H9 (cell line): ENCODE data around the gene CHL1. TPM values are rescaled to one million over a fixed set of nuclear protein-coding genes. Genes with fewer than 3 reads are reported as not detected.

Experiments used
- DNase-seq: peaks from one replicate; pipeline ENCODE4 v3.0.0-alpha.2; 2017
- H2AFZ ChIP-seq: one replicate; pipeline ENCODE4 v1.6.1; 2013; ENCODE audit warnings: mild to moderate bottlenecking, low read length, control low read depth, moderate library complexity
- H2AK5ac ChIP-seq: 2 replicates; pipeline ENCODE4 v1.6.1; 2013; ENCODE audit warnings: low read length, control low read depth, mixed read lengths; ENCODE audit not compliant: insufficient read length
- H2BK120ac ChIP-seq: one replicate; pipeline ENCODE4 v1.6.1; 2013; ENCODE audit warnings: low read depth, mild to moderate bottlenecking, low read length, control low read depth, inconsistent platforms; ENCODE audit not compliant: poor library complexity, severe bottlenecking
- H2BK12ac ChIP-seq: 2 replicates; pipeline ENCODE4 v1.6.1; 2013; ENCODE audit warnings: low read length, control low read depth, mixed read lengths, low read depth; ENCODE audit not compliant: insufficient read length
- H2BK15ac ChIP-seq: 2 replicates; pipeline ENCODE4 v1.6.1; 2013; ENCODE audit warnings: low read depth, low read length, control low read depth
- H2BK20ac ChIP-seq: one replicate; pipeline ENCODE4 v1.6.1; 2013; ENCODE audit warnings: low read depth, mild to moderate bottlenecking, low read length, control low read depth, inconsistent platforms; ENCODE audit not compliant: poor library complexity, severe bottlenecking
- H2BK5ac ChIP-seq: 2 replicates; pipeline ENCODE4 v1.6.1; 2013; ENCODE audit warnings: low read length, control low read depth, mixed read lengths; ENCODE audit not compliant: insufficient read length
- H3K14ac ChIP-seq: 2 replicates; pipeline ENCODE4 v1.6.1; 2013; ENCODE audit warnings: low read length, control low read depth; ENCODE audit not compliant: insufficient read depth
- H3K18ac ChIP-seq: 2 replicates; pipeline ENCODE4 v1.6.1; 2013; ENCODE audit warnings: low read depth, mild to moderate bottlenecking, mixed read lengths, low read length, control low read depth; ENCODE audit not compliant: insufficient read length
- H3K23ac ChIP-seq: 2 replicates; pipeline ENCODE4 v1.6.1; 2013; ENCODE audit warnings: low read length, control low read depth, mixed read lengths, low read depth; ENCODE audit not compliant: insufficient read length
- H3K23me2 ChIP-seq: 2 replicates; pipeline ENCODE4 v1.6.1; 2013; ENCODE audit warnings: low read depth, mild to moderate bottlenecking, mixed read lengths, low read length, control low read depth; ENCODE audit not compliant: insufficient read length, poor library complexity, severe bottlenecking
- H3K27ac ChIP-seq: 2 replicates; pipeline ENCODE4 v1.5.1; 2013; ENCODE audit warnings: low read length, control low read depth, mixed read lengths, low read depth; ENCODE audit not compliant: insufficient read length
- H3K27me3 ChIP-seq: 2 replicates; pipeline ENCODE4 v1.6.1; 2013; ENCODE audit warnings: low read length, control low read depth, inconsistent platforms; ENCODE audit not compliant: insufficient read depth
- H3K4ac ChIP-seq: 2 replicates; pipeline ENCODE4 v1.6.1; 2013; ENCODE audit warnings: low read depth, mild to moderate bottlenecking, control low read depth, inconsistent platforms, low read length, moderate library complexity
- H3K4me1 ChIP-seq: 2 replicates; pipeline ENCODE4 v1.6.1; 2013; ENCODE audit warnings: low read length, control low read depth, inconsistent platforms; ENCODE audit not compliant: insufficient read depth
- H3K4me2 ChIP-seq: 2 replicates; pipeline ENCODE4 v1.6.1; 2013; ENCODE audit warnings: low read length, control low read depth, mixed read lengths; ENCODE audit not compliant: insufficient read length, insufficient read depth
- H3K56ac ChIP-seq: 2 replicates; pipeline ENCODE4 v1.6.1; 2013; ENCODE audit warnings: low read depth, mild to moderate bottlenecking, mixed read lengths, low read length, control low read depth; ENCODE audit not compliant: insufficient read length
- H3K79me1 ChIP-seq: 2 replicates; pipeline ENCODE4 v1.6.1; 2013; ENCODE audit warnings: low read depth, mild to moderate bottlenecking, moderate library complexity, low read length, control low read depth, inconsistent platforms; ENCODE audit not compliant: insufficient read depth, poor library complexity, severe bottlenecking
- H3K79me2 ChIP-seq: 2 replicates; pipeline ENCODE4 v1.6.1; 2013; ENCODE audit warnings: low read length, control low read depth, inconsistent platforms; ENCODE audit not compliant: insufficient read depth
- H3K9ac ChIP-seq: 2 replicates; pipeline ENCODE4 v1.6.1; 2013; ENCODE audit warnings: low read length, control low read depth, mixed read lengths; ENCODE audit not compliant: insufficient read length; ENCODE audit errors: extremely low read depth
- H3K9me3 ChIP-seq: one replicate; pipeline ENCODE4 v1.6.1; 2013; ENCODE audit warnings: low read depth, low read length, inconsistent platforms; ENCODE audit not compliant: control insufficient read depth
- H3T11ph ChIP-seq: one replicate; pipeline ENCODE4 v1.6.1; 2013; ENCODE audit warnings: mild to moderate bottlenecking, low read length, control low read depth, inconsistent platforms
- H4K20me1 ChIP-seq: one replicate; pipeline ENCODE4 v1.6.1; 2013; ENCODE audit not compliant: control insufficient read depth, insufficient read length, insufficient read depth
- H4K5ac ChIP-seq: 2 replicates; pipeline ENCODE4 v1.6.1; 2013; ENCODE audit warnings: low read depth, mild to moderate bottlenecking, mixed read lengths, low read length, control low read depth; ENCODE audit not compliant: insufficient read length
- H4K8ac ChIP-seq: replicated peaks from 2 replicates; pipeline ENCODE4 v1.6.1; 2013; ENCODE audit warnings: low read length, control low read depth, mixed read lengths, low read depth; ENCODE audit not compliant: insufficient read length
- H4K91ac ChIP-seq: 2 replicates; pipeline ENCODE4 v1.6.1; 2013; ENCODE audit warnings: low read depth, mild to moderate bottlenecking, moderate library complexity, mixed read lengths, low read length, control low read depth; ENCODE audit not compliant: insufficient read length
- H3K27ac Mint-ChIP-seq, 3 experiments: 2 replicates in 2 of 3; 3 replicates in 1 of 3; pipeline ENCODE4 v1.8.0; 2020 to 2021; ENCODE audit warnings: mixed read lengths in 3 of 3, mild to moderate bottlenecking in 1 of 3, moderate library complexity in 1 of 3
- H3K27me3 Mint-ChIP-seq: 2 replicates; pipeline ENCODE4 v1.8.0; 2021; ENCODE audit warnings: low read depth, mild to moderate bottlenecking, moderate library complexity, mixed read lengths
- H3K36me3 Mint-ChIP-seq, 3 experiments: 2 replicates in 2 of 3; 3 replicates in 1 of 3; pipeline ENCODE4 v1.8.0; 2020 to 2021; ENCODE audit warnings: low read depth in 3 of 3, mixed read lengths in 3 of 3; ENCODE audit not compliant: insufficient read depth in 1 of 3
- H3K4me1 Mint-ChIP-seq, 2 experiments: 2 replicates each; pipeline ENCODE4 v1.8.0; 2020; ENCODE audit warnings: mixed read lengths in 2 of 2
- H3K4me3 Mint-ChIP-seq, 2 experiments: 2 replicates in 1 of 2; 3 replicates in 1 of 2; pipeline ENCODE4 v1.8.0; 2020 to 2021; ENCODE audit warnings: mild to moderate bottlenecking in 2 of 2, mixed read lengths in 2 of 2, moderate library complexity in 1 of 2
- H3K9me3 Mint-ChIP-seq, 2 experiments: 2 replicates in 1 of 2; 3 replicates in 1 of 2; pipeline ENCODE4 v1.8.0; 2020; ENCODE audit warnings: mild to moderate bottlenecking in 2 of 2, mixed read lengths in 2 of 2, moderate library complexity in 1 of 2
- CTCF ChIP-seq: fragments of 200-600 bp; sonication (generic); conservative IDR thresholded peaks from 3 replicates; pipeline ENCODE4 v1.8.0; 2021; ENCODE audit warnings: antibody characterized with exemption, mild to moderate bottlenecking
- WGBS: extraction: QIAGEN DNeasy Blood & Tissue Kit; methylation state at CpG from one replicate; pipeline ENCODE4 v1.1.7; 2013; ENCODE audit warnings: missing lambda C conversion rate, low lambda C conversion rate, mixed read lengths; ENCODE audit not compliant: insufficient read length; ENCODE audit errors: extremely low coverage; 5-methylcytosine and 5-hydroxymethylcytosine counted together
- total RNA-seq: library from RNA; stranded (reverse); gene quantifications from 2 replicates; pipeline ENCODE4 v1.2.1, GENCODE V29; 2021

CHL1 gene
- total RNA-seq, 1 experiment from 2014 or later, result not detected

- no peak overlapping the region for H3K14ac ChIP-seq
- Mint-ChIP-seq H3K4me3 (no peak overlapping the region), H3K9me3 (peaks cover 4 to 5% of the 10 kb centered on the region in 2 experiments; a peak in 4 of 5 replicates), H3K27ac (no peak overlapping the region; a peak in 1 of 7 replicates), H3K36me3 (peaks cover 0 to 8% (median 2%) of the 10 kb centered on the region in 3 experiments; a peak in 3 of 7 replicates), H3K27me3 (no peaks in the 10 kb centered on the region; the same call in 1 of the 2 replicates), H3K4me1 (peaks cover 9 to 13% of the 10 kb centered on the region in 2 experiments)
- H3K18ac ChIP-seq, result no peak overlapping the region
- no peaks in the 10 kb centered on the region for H3K23me2 ChIP-seq
- no peaks in the 10 kb centered on the region for H3K79me1 ChIP-seq
- H2AK5ac ChIP-seq, result no peak overlapping the region
- no peaks in the 10 kb centered on the region; the same call in 1 of the 2 replicates for H3K4me1 ChIP-seq
- H3K79me2 ChIP-seq, result no peaks in the 10 kb centered on the region; the same call in 1 of the 2 replicates
- no peak overlapping the region for H2BK20ac ChIP-seq
- no peak overlapping the region for H3K4me2 ChIP-seq
- H3K23ac ChIP-seq, result no peak overlapping the region
- TF ChIP-seq CTCF, result no peak
- DNase-seq, result no peak
- no peaks in the 10 kb centered on the region; the same call in 1 of the 2 replicates for H3K27me3 ChIP-seq
- H2BK12ac ChIP-seq, result no peak overlapping the region
- no peak overlapping the region for H3T11ph ChIP-seq
- no peak overlapping the region for H3K9ac ChIP-seq
- no peak overlapping the region for H4K8ac ChIP-seq
- no peak overlapping the region for H4K5ac ChIP-seq
- H3K9me3 ChIP-seq, result no peaks in the 10 kb centered on the region
- H2AFZ ChIP-seq, result no peak overlapping the region
- no CpG with 5 or more reads among the region's 4 CpGs for WGBS
- H4K91ac ChIP-seq, result no peak overlapping the region
- H4K20me1 ChIP-seq, result no peaks in the 10 kb centered on the region
- no peak overlapping the region for H2BK120ac ChIP-seq
- H3K56ac ChIP-seq, result no peak overlapping the region
- no peak overlapping the region for H2BK5ac ChIP-seq
- no peak overlapping the region for H3K4ac ChIP-seq
- H2BK15ac ChIP-seq, result no peak overlapping the region
- H3K27ac ChIP-seq, result no peak overlapping the region
Observed at GRCh38 chr3:449711-450110, 253.1 kb downstream of the CHL1 start.
